GM18873 (cell line): ENCODE data around the gene TELO2.

ENCODE experiments used
- ATAC-seq: cut with Tn5 transposase; IDR thresholded peaks from one replicate; pipeline ENCODE4 v1.9.1; 2021; ENCODE audit warnings: mild to moderate bottlenecking, moderate library complexity, moderate number of reproducible peaks; ENCODE audit not compliant: unreplicated experiment, low FRiP score

TELO2 gene

GRCh38 chr16:1492923-1493745, at the start of gene TELO2:
Gene TELO2 (plus strand): TSS chr16:1493360. CDS start chr16:1494282, 922 bp downstream.
- ATAC-seq = peak; percentile 40

GRCh38 chr16:1443403-1443973, 49.7 kb upstream of the TELO2 start:
- ATAC-seq = no peak

GRCh38 chr16:1443980-1444729, 49.0 kb upstream of the TELO2 start, which contains the start of gene CCDC154:
Gene CCDC154 (minus strand): TSS chr16:1444556. CDS start chr16:1444322, 234 bp downstream.
- ATAC-seq = no peak

GRCh38 chr16:1444730-1445517, 48.2 kb upstream of the TELO2 start:
- no peak for ATAC-seq

- no peak for ATAC-seq
Measured at GRCh38 chr16:1445518-1446203, 47.5 kb upstream of the TELO2 start.

GRCh38 chr16:1446296-1447080, 46.7 kb upstream of the TELO2 start:
- ATAC-seq = no peak

GRCh38 chr16:1447965-1448364, 45.2 kb upstream of the TELO2 start:
- ATAC-seq = no peak

- no peak for ATAC-seq
Measured at GRCh38 chr16:1448536-1449116, 44.5 kb upstream of the TELO2 start.

- ATAC-seq = no peak
Measured at GRCh38 chr16:1449201-1449788, 43.9 kb upstream of the TELO2 start.

- no peak for ATAC-seq
Measured at GRCh38 chr16:1450218-1450617, 42.9 kb upstream of the TELO2 start.

- ATAC-seq = no peak
Measured at GRCh38 chr16:1450841-1451240, 42.3 kb upstream of the TELO2 start.

- no peak for ATAC-seq
Measured at GRCh38 chr16:1451702-1452392, 41.3 kb upstream of the TELO2 start.

GRCh38 chr16:1452530-1452929, 40.6 kb upstream of the TELO2 start:
- ATAC-seq = no peak

- ATAC-seq = no peak
Measured at GRCh38 chr16:1453316-1453715, 39.8 kb upstream of the TELO2 start.

- no peak for ATAC-seq
Measured at GRCh38 chr16:1454561-1454960, 38.6 kb upstream of the TELO2 start.

GRCh38 chr16:1455190-1456171, 37.7 kb upstream of the TELO2 start:
- ATAC-seq = no peak

- ATAC-seq = no peak
Measured at GRCh38 chr16:1456951-1457350, 36.2 kb upstream of the TELO2 start.
